ENCODE data around the gene UQCC2. TPM values are rescaled to one million over a fixed set of nuclear protein-coding genes. Genes with fewer than 3 reads are reported as not detected.

The UQCC2 gene
- total RNA-seq, 2 experiments from 2014 or later: 64.9 to 85.3 TPM

GRCh38 chr6:33696548-33697518, 14.7 kb downstream of the UQCC2 start:
- peaks cover 35% of the 10 kb centered on the region for H3K4me1 ChIP-seq (ENCODE audit: insufficient read depth, low read length, poor library complexity, severe bottlenecking)
- no peaks in the 10 kb centered on the region for H3K9me3 ChIP-seq (ENCODE audit: low read length)
- DNase-seq (ENCODE audit: low spot score): peak; percentile 80
- peak overlapping the region; percentile 48 for H3K4me2 ChIP-seq (ENCODE audit: low read length)
- 0 out of 2 replicates have a peak, but pooled peaks cover 6% of the 10 kb centered on the region for H4K20me1 ChIP-seq (ENCODE audit: insufficient read depth, low read length)
- ChIA-PET CTCF (ENCODE audit: unreplicated experiment) (interaction anchor here (0.6 kb wide), 1 partner anchor 10 kb away, joined by 5 read pairs; no protein-coding TSS in a partner anchor), POLR2A (interaction anchor here (0.6 to 1.3 kb wide), 3 partner anchors 12 to 665 kb away, joined by 3 read pairs; partner anchors contain the start of gene UQCC2)
- no peak for TF ChIP-seq EZH2phosphoT487 (IDR thresholded peaks at IDR 0.05; ENCODE audit: borderline replicate concordance, low read depth, low read length)
- TF ChIP-seq CTCF (conservative IDR thresholded peaks at IDR 0.05; ENCODE audit: low read length): no peak
- H3K36me3 ChIP-seq (ENCODE audit: insufficient read depth, low read length): peaks cover 99% of the 10 kb centered on the region
- H3K27ac ChIP-seq (ENCODE audit: low read depth, low read length, poor library complexity, severe bottlenecking): peak overlapping the region; percentile 62
- intact Hi-C loops (cut with micrococcal nuclease; ENCODE audit: unreplicated experiment): no loop called here
- no peaks in the 10 kb centered on the region for H3K9me2 ChIP-seq (ENCODE audit: insufficient read depth, low read length)
- no peaks in the 10 kb centered on the region for H3K79me2 ChIP-seq (ENCODE audit: insufficient read depth, low read depth, low read length)
- H3K4me3 ChIP-seq (ENCODE audit: low read depth, low read length, poor library complexity, severe bottlenecking): no peak overlapping the region
- BruUV-seq (replicated peaks): no TSS peak
- no peak overlapping the region for H2AFZ ChIP-seq (ENCODE audit: low read length)

- POLR2A ChIA-PET: no interaction called here
- BruUV-seq (replicated peaks): TSS peak; percentile 68
- H2AFZ ChIP-seq (ENCODE audit: low read length): no peak overlapping the region
- intact Hi-C loops (cut with micrococcal nuclease; ENCODE audit: unreplicated experiment): no loop called here
- no peaks in the 10 kb centered on the region for H3K79me2 ChIP-seq (ENCODE audit: insufficient read depth, low read depth, low read length)
- peak overlapping the region; percentile 48 for H3K4me2 ChIP-seq (ENCODE audit: low read length)
- CTCF ChIA-PET (ENCODE audit: unreplicated experiment): no interaction called here
- H4K20me1 ChIP-seq (ENCODE audit: insufficient read depth, low read length): 0 out of 2 replicates have a peak, but pooled peaks cover 6% of the 10 kb centered on the region
- no peak overlapping the region for H3K4me3 ChIP-seq (ENCODE audit: low read depth, low read length, poor library complexity, severe bottlenecking)
- TF ChIP-seq CTCF (conservative IDR thresholded peaks at IDR 0.05; ENCODE audit: low read length): no peak
- no peak for TF ChIP-seq EZH2phosphoT487 (IDR thresholded peaks at IDR 0.05; ENCODE audit: borderline replicate concordance, low read depth, low read length)
- peak overlapping the region; percentile 62 for H3K27ac ChIP-seq (ENCODE audit: low read depth, low read length, poor library complexity, severe bottlenecking)
- DNase-seq (ENCODE audit: low spot score): no peak
- H3K9me2 ChIP-seq (ENCODE audit: insufficient read depth, low read length): no peaks in the 10 kb centered on the region
- H3K36me3 ChIP-seq (ENCODE audit: insufficient read depth, low read length): peaks cover 100% of the 10 kb centered on the region
- H3K9me3 ChIP-seq (ENCODE audit: low read length): no peaks in the 10 kb centered on the region
- peaks cover 35% of the 10 kb centered on the region for H3K4me1 ChIP-seq (ENCODE audit: insufficient read depth, low read length, poor library complexity, severe bottlenecking)
Measured at GRCh38 chr6:33696076-33696475, 15.4 kb downstream of the UQCC2 start.
